ENCODE data around the gene ZNF445.
A peak's percentile ranks its signal among the peaks of the same experiment; 100 is the strongest.
"Not testable (repeated sequence)": the region's sequence is repeated elsewhere in the genome, so short reads cannot be mapped to it uniquely, and the experiment has no call there.

ZNF445 gene

GRCh38 chr3:44477312-44478030 lies at the start of gene ZNF445:
Gene ZNF445, minus strand, starts transcription at chr3:44477670. Its CDS starts 22,121 bp downstream, at chr3:44455549.
- DNase-seq (ENCODE audit: low read depth in 3 of 3) = peak; percentile 34 to 70 (median 59)

- DNase-seq (ENCODE audit: low read depth in 3 of 3) = no peak
Measured at GRCh38 chr3:44525060-44525459, 47.6 kb upstream of the ZNF445 start.

- no peak for DNase-seq (ENCODE audit: low read depth in 3 of 3)
Measured at GRCh38 chr3:44522494-44522933, 45.0 kb upstream of the ZNF445 start.

DNA sequence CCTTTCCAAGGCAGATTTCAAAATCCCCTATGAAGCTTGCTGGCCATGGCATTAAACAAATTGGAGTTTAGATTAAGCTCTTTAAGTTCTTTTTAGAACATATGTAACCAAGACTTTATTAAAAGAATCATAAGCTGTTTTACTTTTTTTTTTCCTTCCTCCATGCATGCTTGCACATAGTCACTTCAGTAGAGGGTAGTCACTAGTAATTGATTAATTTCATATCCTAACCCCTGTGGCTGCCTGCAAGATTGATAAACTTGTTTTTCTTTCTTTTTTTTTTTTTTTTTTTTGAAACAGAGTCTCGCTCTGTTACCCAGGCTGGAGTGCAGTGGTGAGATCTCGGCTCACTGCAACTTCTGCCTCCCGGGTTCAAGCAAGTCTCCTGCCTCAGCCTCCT lies 44.3 kb upstream of the ZNF445 start:
- DNase-seq (ENCODE audit: low read depth in 3 of 3) = no peak

GRCh38 chr3:44518782-44519156 lies 41.3 kb upstream of the ZNF445 start:
- no peak for DNase-seq (ENCODE audit: low read depth in 3 of 3)

- DNase-seq (ENCODE audit: low read depth in 3 of 3) = no peak
Measured at GRCh38 chr3:44516230-44516629, 38.8 kb upstream of the ZNF445 start.

GRCh38 chr3:44513513-44513912 lies 36.0 kb upstream of the ZNF445 start:
- no peak for DNase-seq (ENCODE audit: low read depth in 3 of 3)

GRCh38 chr3:44511238-44511566 lies 33.7 kb upstream of the ZNF445 start:
- DNase-seq (ENCODE audit: low read depth in 3 of 3) = no peak

GRCh38 chr3:44510000-44510368 lies 32.5 kb upstream of the ZNF445 start:
- DNase-seq (ENCODE audit: low read depth in 3 of 3) = no peak

- no peak for DNase-seq (ENCODE audit: low read depth in 3 of 3)
Measured at GRCh38 chr3:44509393-44509921, 32.0 kb upstream of the ZNF445 start.

- no peak for DNase-seq (ENCODE audit: low read depth in 3 of 3)
Measured at GRCh38 chr3:44506961-44507360, 29.5 kb upstream of the ZNF445 start.

DNA sequence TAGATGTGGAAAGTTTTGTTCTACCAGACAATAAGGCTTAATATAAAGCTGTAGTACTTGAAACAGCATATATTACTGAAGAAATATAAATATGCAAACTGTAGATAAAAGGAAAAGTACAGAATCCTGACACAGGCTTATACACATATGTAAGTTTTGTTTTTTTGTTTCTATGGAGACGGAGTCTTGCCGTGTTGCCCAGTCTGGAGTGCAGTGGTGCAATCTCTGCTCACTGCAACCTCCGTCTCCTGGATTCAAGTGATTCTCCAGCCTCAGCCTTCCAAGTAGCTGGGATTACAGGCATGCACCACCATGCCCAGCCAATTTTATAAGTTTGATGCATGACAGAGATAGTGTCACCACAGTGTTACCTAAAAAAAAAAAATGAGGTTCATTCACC lies 29.1 kb upstream of the ZNF445 start:
- no peak for DNase-seq (ENCODE audit: low read depth in 3 of 3)

DNA sequence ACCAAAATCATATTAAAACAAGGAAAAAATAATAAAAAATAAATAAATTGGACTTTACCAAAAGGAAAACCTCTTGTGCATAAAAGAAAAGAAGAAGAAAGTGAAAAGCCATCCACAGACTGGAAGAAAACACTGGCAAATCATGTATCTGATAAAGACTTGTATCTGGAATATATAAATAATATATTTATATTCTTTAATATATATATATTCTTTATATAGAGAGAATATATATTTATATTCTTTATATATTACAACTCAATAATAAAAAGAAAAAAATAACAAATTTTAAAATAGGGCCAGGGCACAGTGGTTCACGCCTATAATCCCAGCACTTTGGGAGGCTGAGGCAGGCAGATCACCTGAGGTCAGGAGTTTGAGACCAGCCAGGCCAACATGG lies 27.1 kb upstream of the ZNF445 start:
- no peak for DNase-seq (ENCODE audit: low read depth in 3 of 3)

- not testable (repeated sequence) for DNase-seq (ENCODE audit: low read depth in 3 of 3)
Measured at GRCh38 chr3:44503178-44503577, 25.7 kb upstream of the ZNF445 start.

DNA sequence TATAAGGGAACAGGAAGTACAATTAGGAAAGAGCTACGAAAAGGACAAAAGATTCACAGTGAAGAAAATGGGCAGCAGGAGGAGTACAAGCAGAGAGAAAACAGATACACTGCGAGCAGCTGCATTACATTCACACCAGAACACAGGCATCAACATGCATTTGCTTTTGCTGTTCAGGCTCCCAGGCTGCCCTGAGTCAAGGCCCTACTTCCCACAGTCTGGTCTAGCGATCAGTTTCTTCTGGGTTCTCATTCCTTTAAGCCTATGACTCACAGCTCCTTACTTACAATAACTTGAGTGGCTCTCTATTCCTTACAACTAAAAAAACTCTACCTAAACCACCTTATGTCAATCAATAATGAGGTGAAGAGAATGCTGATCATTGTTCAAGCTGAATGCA lies 24.5 kb upstream of the ZNF445 start:
- DNase-seq (ENCODE audit: low read depth in 3 of 3) = no peak

GRCh38 chr3:44499899-44500168 lies 22.4 kb upstream of the ZNF445 start:
- not testable (repeated sequence) for DNase-seq (ENCODE audit: low read depth in 3 of 3)

- no peak for DNase-seq (ENCODE audit: low read depth in 3 of 3)
Measured at GRCh38 chr3:44499149-44499898, 21.9 kb upstream of the ZNF445 start.

GRCh38 chr3:44495636-44496415 lies 18.4 kb upstream of the ZNF445 start:
- no peak for DNase-seq (ENCODE audit: low read depth in 3 of 3)

- no peak for DNase-seq (ENCODE audit: low read depth in 3 of 3)
Measured at GRCh38 chr3:44492496-44492895, 15.0 kb upstream of the ZNF445 start.

DNA sequence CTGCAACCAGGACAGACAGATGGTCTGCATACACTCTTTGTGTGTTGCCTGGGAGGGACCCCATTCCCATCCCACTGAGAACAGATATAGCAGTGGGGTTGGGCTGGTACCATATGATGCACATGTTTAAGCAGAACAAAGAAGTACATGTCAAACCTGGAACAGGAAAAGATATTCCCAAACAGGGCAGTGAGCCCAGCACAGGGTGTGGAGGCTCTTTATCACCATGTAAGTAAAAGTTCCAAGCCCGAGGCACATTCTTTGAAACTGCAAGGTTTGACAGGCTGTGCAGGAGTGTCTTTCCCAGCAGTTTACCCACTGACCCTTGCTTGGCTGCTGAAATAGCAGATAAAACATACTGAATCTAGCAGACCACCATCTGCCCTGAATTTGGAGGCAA lies 5.3 kb upstream of the ZNF445 start:
- no peak for DNase-seq (ENCODE audit: low read depth in 3 of 3)

- no peak for DNase-seq (ENCODE audit: low read depth in 3 of 3)
Measured at GRCh38 chr3:44478606-44479094, 1.2 kb upstream of the ZNF445 start.

- DNase-seq (ENCODE audit: low read depth in 3 of 3) = no peak
Measured at GRCh38 chr3:44478055-44478468, 592 bp upstream of the ZNF445 start.

DNA sequence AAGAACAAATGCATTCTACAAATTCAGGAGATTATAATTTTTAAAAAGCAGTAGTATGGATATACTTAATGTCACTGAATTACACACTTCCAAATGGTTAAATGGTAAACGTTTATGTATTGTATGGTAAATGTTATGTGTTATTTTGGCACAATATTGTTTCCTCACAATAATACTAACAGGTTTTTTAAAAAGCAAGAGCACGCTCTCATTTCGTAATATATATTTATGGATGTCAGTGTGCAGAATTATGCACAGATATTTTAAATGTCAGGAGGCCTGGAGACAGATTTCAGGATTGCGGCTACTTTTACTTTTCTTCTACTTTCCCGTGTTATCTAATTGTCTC lies 533 bp downstream of the ZNF445 start:
- no peak for DNase-seq (ENCODE audit: low read depth in 3 of 3)
